ENCODE measurements around the gene STAMBP. TPM values are rescaled to one million over a fixed set of nuclear protein-coding genes. Genes with fewer than 3 reads are reported as not detected.
"Not testable (repeated sequence)": the region's sequence is repeated elsewhere in the genome, so short reads cannot be mapped to it uniquely, and the experiment has no call there.

STAMBP gene
- total RNA-seq, 1 donor from 2014 or later, result 46.0 TPM

GRCh38 chr2:73887596-73888353 is 59.0 kb downstream of the STAMBP start:
- DNase-seq (ENCODE audit: low spot score), result not testable (repeated sequence)

GRCh38 chr2:73888388-73888787 is 59.6 kb downstream of the STAMBP start:
- DNase-seq (ENCODE audit: low spot score), result no peak

GRCh38 chr2:73889206-73889605 is 60.4 kb downstream of the STAMBP start:
- no peak for DNase-seq (ENCODE audit: low spot score)

- no peak for DNase-seq (ENCODE audit: low spot score)
These were observed 61.7 kb downstream of the STAMBP start for GRCh38 chr2:73890301-73891092.

- DNase-seq (ENCODE audit: low spot score), result no peak
These were observed 62.6 kb downstream of the STAMBP start for GRCh38 chr2:73891276-73891901.

GRCh38 chr2:73892631-73893329 is 64.0 kb downstream of the STAMBP start, which contains the start of gene ACTG2:
Gene ACTG2, plus strand, starts transcription at chr2:73893008. Its CDS starts 8,304 bp downstream, at chr2:73901312.
- peak; percentile 64 for DNase-seq (ENCODE audit: low spot score)

GRCh38 chr2:73893764-73894474 is 65.2 kb downstream of the STAMBP start:
- no peak for DNase-seq (ENCODE audit: low spot score)

GRCh38 chr2:73894475-73894850 is 65.7 kb downstream of the STAMBP start:
- no peak for DNase-seq (ENCODE audit: low spot score)

GRCh38 chr2:73894877-73895276 is 66.1 kb downstream of the STAMBP start:
- DNase-seq (ENCODE audit: low spot score), result no peak

GRCh38 chr2:73895473-73895872 is 66.7 kb downstream of the STAMBP start:
- no peak for DNase-seq (ENCODE audit: low spot score)

- DNase-seq (ENCODE audit: low spot score), result no peak
These were observed 67.8 kb downstream of the STAMBP start for GRCh38 chr2:73896362-73897239.

GRCh38 chr2:73897240-73897583 is 68.5 kb downstream of the STAMBP start:
- no peak for DNase-seq (ENCODE audit: low spot score)

GRCh38 chr2:73897934-73898333 is 69.2 kb downstream of the STAMBP start:
- no peak for DNase-seq (ENCODE audit: low spot score)

GRCh38 chr2:73899801-73900336 is 71.1 kb downstream of the STAMBP start:
- no peak for DNase-seq (ENCODE audit: low spot score)

- no peak for DNase-seq (ENCODE audit: low spot score)
These were observed 72.4 kb downstream of the STAMBP start for GRCh38 chr2:73901143-73901542.

- no peak for DNase-seq (ENCODE audit: low spot score)
These were observed 73.5 kb downstream of the STAMBP start for GRCh38 chr2:73902284-73902683.

GRCh38 chr2:73903313-73903712 is 74.6 kb downstream of the STAMBP start:
- DNase-seq (ENCODE audit: low spot score), result no peak

- not testable (repeated sequence) for DNase-seq (ENCODE audit: low spot score)
These were observed 75.3 kb downstream of the STAMBP start for GRCh38 chr2:73903949-73904613.

GRCh38 chr2:73904952-73905351 is 76.2 kb downstream of the STAMBP start:
- no peak for DNase-seq (ENCODE audit: low spot score)

Data from ureter (tissue), 1 donor.